Pancreas (tissue), 10 donors: ENCODE results near the gene NUDT8. TPM values are rescaled to one million over a fixed set of nuclear protein-coding genes. Genes with fewer than 3 reads are reported as not detected.

Source experiments
- ATAC-seq, 4 donors: fragments of 200-7000 bp; cut with Tn5 transposase; one replicate each; pipeline versions ENCODE4 v1.8.0 to v1.9.1; 2020; ENCODE audit warnings: mild to moderate bottlenecking in 4 of 4, moderate library complexity in 4 of 4
- DNase-seq, 6 donors: peaks; one replicate each; pipeline ENCODE4 v3.0.0-alpha.2; 2020
- FAIRE-seq: peaks from 2 replicates; lab custom pipeline; 2012; peaks lifted over from hg19 to GRCh38; lab: Jason Lieb, UNC
- H3K27ac ChIP-seq, 4 donors: fragments of 200-600 bp; sonication (generic); 1 replicate in 3 of 4; 2 replicates in 1 of 4; pipeline versions ENCODE4 v1.5.0 to v1.8.0; 2020
- H3K27me3 ChIP-seq, 4 donors: fragments of 200-600 bp; one replicate each; pipeline ENCODE4 v1.8.0; 2021
- H3K36me3 ChIP-seq, 3 donors: fragments of 200-600 bp; sonication (generic) in 1 of 3; one replicate each; pipeline versions ENCODE4 v1.5.0 to v1.8.0; 2020 to 2021
- H3K4me1 ChIP-seq, 3 donors: fragments of 200-600 bp; one replicate each; pipeline ENCODE4 v1.8.0; 2021
- H3K4me3 ChIP-seq, 4 donors: fragments of 200-600 bp; sonication (generic) in 2 of 4; one replicate each; pipeline versions ENCODE4 v1.5.0 to v1.8.0; 2020 to 2021
- H3K9me3 ChIP-seq, 4 donors: fragments of 200-600 bp; one replicate each; pipeline ENCODE4 v1.8.0; 2021
- CTCF ChIP-seq, 4 donors: fragments of 200-600 bp; sonication (generic) in 3 of 4; IDR thresholded peaks; one replicate each; pipeline versions ENCODE4 v1.5.0 to v1.8.0; 2021; ENCODE audit warnings: antibody characterized with exemption in 4 of 4
- WGBS, 2 donors: extraction: QIAGEN DNeasy Blood & Tissue Kit; methylation state at CpG; one replicate each; pipeline ENCODE4 v1.1.7; 2013; 5-methylcytosine and 5-hydroxymethylcytosine counted together
- intact Hi-C, 3 donors: fragments of 100-400 bp; cut with DNase I; formaldehyde crosslinking; loops; one replicate each; pipeline versions ENCODE4 v1.11.1 to v1.14.2; 2022
- polyA plus RNA-seq, 2 donors: library from polyadenylated mRNA; stranded (reverse); fragments of 200-250 nt; gene quantifications; one replicate each; pipeline ENCODE4 v1.2.3, GENCODE V29; 2013
- total RNA-seq, 6 donors: library from RNA; stranded (reverse); fragmentation: NEBNext Ultra II Directional in 4 of 6; extraction: Animal tissue kit (Norgen Biotek cat#: 25700) in 4 of 6; gene quantifications; one replicate each; pipeline versions ENCODE4 v1.2.1 to v1.2.4, GENCODE V29; 2021 to 2023
- donor health status: healthy with polysubstance abuse.
- donor health status: DM: no; HTN: no; CAD: no; lungs with moderate emphysema.
- donor health status: DM: no; HTN: no; CAD: no.
- donor health status: control.
- donor health status: control.
- donor health status: Bipolar disorder and iron deficiency.
- donor health status: DM: yes; HTN: yes; CAD: no.
- donor health status: DM: no; HTN: no; CAD: no.
- donor health status: DM: no; HTN: no; CAD: no.
- donor health status: DM: yes; HTN: yes; CAD: no.

Gene NUDT8
- total and polyA plus RNA-seq, 8 donors = 4.3 to 11.0 (median 6.3) TPM

DNA sequence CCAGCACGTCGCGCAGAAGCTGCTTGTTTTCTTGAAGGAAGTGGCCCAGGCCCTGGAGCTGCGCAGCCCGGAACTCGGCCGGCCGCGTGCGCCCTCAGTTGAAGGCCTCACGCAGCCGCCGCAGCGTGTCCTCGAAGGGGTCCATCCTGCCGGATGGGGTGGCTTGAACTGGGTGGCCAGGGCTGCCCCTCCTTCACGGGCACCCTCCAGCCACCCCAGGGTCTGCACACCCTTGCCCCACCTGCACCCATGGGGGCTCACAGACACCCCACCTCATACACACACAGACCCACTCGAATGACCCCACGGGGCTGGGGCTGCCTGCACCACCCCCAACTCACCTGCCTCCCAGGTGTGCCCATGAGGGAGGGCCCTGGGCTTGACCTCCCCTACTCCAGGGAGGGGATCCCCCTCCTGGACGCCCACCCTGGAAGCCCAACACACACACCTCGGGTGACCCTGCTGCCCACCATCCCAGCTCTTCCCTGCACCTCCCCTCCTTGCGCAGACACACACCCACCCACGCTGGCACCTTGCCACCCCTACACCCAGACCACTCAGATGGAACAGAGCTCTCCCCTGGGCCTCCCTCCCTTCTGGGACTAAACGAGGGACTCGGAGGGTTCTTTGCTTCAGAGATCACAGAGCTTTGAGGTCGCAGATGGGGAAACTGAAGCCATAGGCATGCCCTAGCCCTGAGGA is 37.9 kb upstream of the NUDT8 start:
- Histone ChIP-seq H3K4me1 (no peaks in the 10 kb centered on the region), H3K4me3 (no peak overlapping the region), H3K9me3 (no peaks in the 10 kb centered on the region), H3K27me3 (no peaks in the 10 kb centered on the region), H3K27ac (no peak overlapping the region), H3K36me3 (no peaks in the 10 kb centered on the region)
- 78 to 81% methylated on average over 26 of the region's 26 CpGs for WGBS, 2 donors
- no peak for TF ChIP-seq CTCF (IDR thresholded peaks at IDR 0.05)
- FAIRE-seq = no peak
- peak in 2 of 6 donors; percentile 48 to 64 for DNase-seq
- no peak for ATAC-seq
- intact Hi-C loops = loop anchor here in 1 of 3 donors (10.0 kb wide), 1 partner anchor 47 kb away; no protein-coding TSS in a partner anchor

- Histone ChIP-seq H3K27ac (no peak overlapping the region), H3K4me1 (no peaks in the 10 kb centered on the region), H3K36me3 (no peaks in the 10 kb centered on the region), H3K4me3 (no peak overlapping the region), H3K27me3 (no peaks in the 10 kb centered on the region), H3K9me3 (no peaks in the 10 kb centered on the region)
- no peak for TF ChIP-seq CTCF (IDR thresholded peaks at IDR 0.05)
- WGBS, 2 donors = 75% methylated on average over 19 to 20 of the region's 20 CpGs
- intact Hi-C loops = loop anchor here in 1 of 3 donors (10.0 kb wide), 1 partner anchor 48 kb away; no protein-coding TSS in a partner anchor
- FAIRE-seq (no peak), DNase-seq (no peak), ATAC-seq (no peak)
Observed at GRCh38 chr11:67666676-67667489, 37.1 kb upstream of the NUDT8 start.

GRCh38 chr11:67666303-67666645 is 36.5 kb upstream of the NUDT8 start:
- H3K27me3 ChIP-seq = no peaks in the 10 kb centered on the region
- no peaks in the 10 kb centered on the region for H3K4me1 ChIP-seq
- ATAC-seq (no peak), DNase-seq (no peak), FAIRE-seq (no peak)
- no peak overlapping the region for H3K4me3 ChIP-seq
- intact Hi-C loops = loop anchor here in 1 of 3 donors (10.0 kb wide), 1 partner anchor 49 kb away; no protein-coding TSS in a partner anchor
- TF ChIP-seq CTCF (IDR thresholded peaks at IDR 0.05) = no peak
- no peaks in the 10 kb centered on the region for H3K9me3 ChIP-seq
- no peaks in the 10 kb centered on the region for H3K36me3 ChIP-seq
- 88 to 96% methylated on average over 11 of the region's 11 CpGs for WGBS, 2 donors
- no peak overlapping the region for H3K27ac ChIP-seq

GRCh38 chr11:67665541-67666302 is 36.0 kb upstream of the NUDT8 start:
- peak; percentile 58 to 93 (median 72) for ATAC-seq
- H3K27me3 ChIP-seq = no peaks in the 10 kb centered on the region
- no peaks in the 10 kb centered on the region for H3K4me1 ChIP-seq
- H3K4me3 ChIP-seq = no peak overlapping the region
- FAIRE-seq = no peak
- H3K27ac ChIP-seq = no peak overlapping the region
- no peaks in the 10 kb centered on the region for H3K36me3 ChIP-seq
- 53 to 54% methylated on average over 19 to 24 of the region's 24 CpGs for WGBS, 2 donors
- intact Hi-C loops = loop anchor here in 1 of 3 donors (10.0 kb wide), 1 partner anchor 49 kb away; no protein-coding TSS in a partner anchor
- DNase-seq = peak in 4 of 6 donors; percentile 51 to 82 (median 62)
- TF ChIP-seq CTCF (IDR thresholded peaks at IDR 0.05) = peak in 3 of 4 donors; percentile 13 to 19 (median 15)
- no peaks in the 10 kb centered on the region for H3K9me3 ChIP-seq
